Neuronal stem cell (in vitro differentiated cells): ENCODE results near the gene SIDT2.

ENCODE experiments used
- DNase-seq: peaks from one replicate; pipeline ENCODE4 v3.0.0-alpha.2; 2013; ENCODE audit warnings: low spot score
- H2AFZ ChIP-seq: one replicate; pipeline ENCODE4 v1.6.1; 2013; ENCODE audit warnings: mild to moderate bottlenecking, low read length, inconsistent platforms
- H2AK5ac ChIP-seq: 2 replicates; pipeline ENCODE4 v1.6.1; 2013; ENCODE audit warnings: low read depth, mild to moderate bottlenecking, inconsistent platforms, low read length, moderate library complexity, mixed read lengths
- H2BK120ac ChIP-seq: 2 replicates; pipeline ENCODE4 v1.6.1; 2013; ENCODE audit warnings: low read depth, mild to moderate bottlenecking, inconsistent platforms, low read length, moderate library complexity, mixed read lengths
- H2BK12ac ChIP-seq: one replicate; pipeline ENCODE4 v1.6.1; 2013; ENCODE audit warnings: low read length, inconsistent platforms
- H2BK15ac ChIP-seq: 2 replicates; pipeline ENCODE4 v1.6.1; 2013; ENCODE audit warnings: mild to moderate bottlenecking, low read length, inconsistent platforms, mixed read lengths
- H2BK5ac ChIP-seq: one replicate; pipeline ENCODE4 v1.6.1; 2013; ENCODE audit warnings: inconsistent platforms, mild to moderate bottlenecking, low read length, moderate library complexity
- H3K14ac ChIP-seq: one replicate; pipeline ENCODE4 v1.6.1; 2013; ENCODE audit warnings: low read length, inconsistent platforms
- H3K18ac ChIP-seq: 2 replicates; pipeline ENCODE4 v1.6.1; 2013; ENCODE audit warnings: low read length, inconsistent platforms
- H3K23ac ChIP-seq: 2 replicates; pipeline ENCODE4 v1.6.1; 2013; ENCODE audit warnings: low read depth, mild to moderate bottlenecking, mixed read lengths, low read length, inconsistent platforms; ENCODE audit not compliant: poor library complexity
- H3K27ac ChIP-seq: replicated peaks from 3 replicates; pipeline ENCODE4 v1.5.1; 2013; ENCODE audit warnings: low read length, inconsistent platforms
- H3K27me3 ChIP-seq, 3 experiments: 2 replicates each; pipeline ENCODE4 v1.6.1; 2013; ENCODE audit warnings: low read length in 3 of 3, mild to moderate bottlenecking in 2 of 3, inconsistent platforms in 1 of 3, low read depth in 1 of 3, mixed read lengths in 1 of 3, moderate library complexity in 1 of 3; ENCODE audit not compliant: control insufficient read depth in 3 of 3, insufficient read depth in 3 of 3
- H3K36me3 ChIP-seq, 2 donors: replicated peaks in 1 of 2; 2 replicates each; pipeline ENCODE4 v1.6.1; 2013; ENCODE audit warnings: low read length in 2 of 2; ENCODE audit not compliant: control insufficient read depth in 2 of 2, insufficient read depth in 2 of 2
- H3K4ac ChIP-seq: 2 replicates; pipeline ENCODE4 v1.6.1; 2013; ENCODE audit warnings: inconsistent platforms, mild to moderate bottlenecking, low read length, moderate library complexity
- H3K4me1 ChIP-seq, 2 donors: 1 replicate in 1 of 2; 2 replicates in 1 of 2; pipeline ENCODE4 v1.6.1; 2013; ENCODE audit warnings: low read length in 2 of 2, low read depth in 1 of 2; ENCODE audit not compliant: control insufficient read depth in 2 of 2, insufficient read depth in 1 of 2
- H3K4me2 ChIP-seq: one replicate; pipeline ENCODE4 v1.6.1; 2013; ENCODE audit warnings: mild to moderate bottlenecking, low read length, inconsistent platforms; ENCODE audit not compliant: insufficient read depth, poor library complexity, severe bottlenecking
- H3K4me3 ChIP-seq, 2 donors: 2 replicates each; pipeline ENCODE4 v1.5.1; 2013; ENCODE audit warnings: low read length in 2 of 2, mild to moderate bottlenecking in 2 of 2, inconsistent platforms in 1 of 2, moderate library complexity in 1 of 2
- H3K79me1 ChIP-seq: one replicate; pipeline ENCODE4 v1.6.1; 2013; ENCODE audit warnings: low read depth, mild to moderate bottlenecking, inconsistent platforms, low read length, moderate library complexity
- H3K9ac ChIP-seq: one replicate; pipeline ENCODE4 v1.6.1; 2013; ENCODE audit warnings: mild to moderate bottlenecking, low read depth, low read length, inconsistent platforms; ENCODE audit not compliant: poor library complexity
- H3K9me3 ChIP-seq, 2 donors: replicated peaks in 1 of 2; 2 replicates each; pipeline versions ENCODE3 to v1.6.1; 2013; ENCODE audit warnings: low read length in 2 of 2, mild to moderate bottlenecking in 2 of 2, inconsistent platforms in 1 of 2, low read depth in 1 of 2, mixed read lengths in 1 of 2, moderate library complexity in 1 of 2; ENCODE audit not compliant: control insufficient read depth in 2 of 2, insufficient read depth in 1 of 2
- H4K8ac ChIP-seq: one replicate; pipeline ENCODE4 v1.6.1; 2013; ENCODE audit warnings: low read depth, mild to moderate bottlenecking, inconsistent platforms, low read length, moderate library complexity
- H4K91ac ChIP-seq: one replicate; pipeline ENCODE4 v1.6.1; 2013; ENCODE audit warnings: low read length, low read depth, mild to moderate bottlenecking, inconsistent platforms; ENCODE audit not compliant: poor library complexity
- WGBS, 2 donors: extraction: QIAGEN DNeasy Blood & Tissue Kit; methylation state at CpG; one replicate each; pipeline ENCODE4 v1.1.7; 2013; ENCODE audit warnings: missing lambda C conversion rate in 2 of 2, mixed read lengths in 1 of 2; ENCODE audit not compliant: insufficient read length in 2 of 2, insufficient replicate concordance in 1 of 2; ENCODE audit errors: extremely low coverage in 2 of 2; 5-methylcytosine and 5-hydroxymethylcytosine counted together

SIDT2 gene

GRCh38 chr11:117232911-117233409 is 54.4 kb downstream of the SIDT2 start:
- no peak overlapping the region for H2BK120ac ChIP-seq
- H3K4ac ChIP-seq, result no peak overlapping the region
- peak overlapping the region; percentile 68 for H3K18ac ChIP-seq
- H4K91ac ChIP-seq, result no peak overlapping the region
- H3K79me1 ChIP-seq, result peaks cover 2% of the 10 kb centered on the region
- no peak for DNase-seq
- no peak overlapping the region for H2BK12ac ChIP-seq
- H2AK5ac ChIP-seq, result peak overlapping the region; percentile 20
- H2BK15ac ChIP-seq, result no peak overlapping the region
- no peaks in the 10 kb centered on the region for H3K9me3 ChIP-seq
- peak overlapping the region; percentile 82 for H3K9ac ChIP-seq
- H3K14ac ChIP-seq, result no peak overlapping the region
- H2BK5ac ChIP-seq, result no peak overlapping the region
- peaks cover 1 to 6% of the 10 kb centered on the region in 2 donors for H3K4me1 ChIP-seq
- peak overlapping the region; percentile 100 for H2AFZ ChIP-seq
- peak overlapping the region; percentile 77 for H3K4me2 ChIP-seq
- peak overlapping the region; percentile 92 to 99 for H3K4me3 ChIP-seq
- H3K27ac ChIP-seq, result no peak overlapping the region
- WGBS, 2 donors, result no CpG with 5 or more reads among the region's 27 CpGs
- no peaks in the 10 kb centered on the region for H3K27me3 ChIP-seq
- peaks cover 5 to 51% of the 10 kb centered on the region in 2 donors for H3K36me3 ChIP-seq
- H3K23ac ChIP-seq, result no peak overlapping the region
- H4K8ac ChIP-seq, result no peak overlapping the region

GRCh38 chr11:117238221-117238620 is 59.7 kb downstream of the SIDT2 start:
- no peaks in the 10 kb centered on the region for H3K9me3 ChIP-seq
- H3K14ac ChIP-seq, result no peak overlapping the region
- no peak overlapping the region for H2AK5ac ChIP-seq
- H2BK15ac ChIP-seq, result no peak overlapping the region
- H3K79me1 ChIP-seq, result no peaks in the 10 kb centered on the region
- H2AFZ ChIP-seq, result no peak overlapping the region
- no peak overlapping the region for H3K4me2 ChIP-seq
- DNase-seq, result no peak
- H2BK5ac ChIP-seq, result no peak overlapping the region
- no peak overlapping the region for H3K9ac ChIP-seq
- H3K4me1 ChIP-seq, result peaks cover 1 to 2% of the 10 kb centered on the region in 2 donors
- no peak overlapping the region for H2BK12ac ChIP-seq
- no peak overlapping the region for H3K4me3 ChIP-seq
- H3K23ac ChIP-seq, result no peak overlapping the region
- no CpG with 5 or more reads among the region's 5 CpGs for WGBS, 2 donors
- H2BK120ac ChIP-seq, result no peak overlapping the region
- H3K4ac ChIP-seq, result no peak overlapping the region
- H4K91ac ChIP-seq, result no peak overlapping the region
- H4K8ac ChIP-seq, result no peak overlapping the region
- H3K27me3 ChIP-seq, result no peaks in the 10 kb centered on the region
- no peak overlapping the region for H3K27ac ChIP-seq
- peaks cover 14 to 84% of the 10 kb centered on the region in 2 donors for H3K36me3 ChIP-seq
- H3K18ac ChIP-seq, result no peak overlapping the region

GRCh38 chr11:117239295-117239694 is 60.8 kb downstream of the SIDT2 start:
- no peak overlapping the region for H3K4me2 ChIP-seq
- H3K9ac ChIP-seq, result no peak overlapping the region
- H2BK120ac ChIP-seq, result no peak overlapping the region
- H3K27me3 ChIP-seq, result no peaks in the 10 kb centered on the region
- WGBS, 2 donors, result no CpG with 5 or more reads among the region's 6 CpGs
- H3K4ac ChIP-seq, result no peak overlapping the region
- no peak overlapping the region for H2BK5ac ChIP-seq
- H2AK5ac ChIP-seq, result no peak overlapping the region
- no peak overlapping the region for H2BK12ac ChIP-seq
- H3K23ac ChIP-seq, result no peak overlapping the region
- DNase-seq, result no peak
- H3K4me1 ChIP-seq, result no peaks in the 10 kb centered on the region
- no peak overlapping the region for H3K14ac ChIP-seq
- H3K18ac ChIP-seq, result no peak overlapping the region
- H3K9me3 ChIP-seq, result no peaks in the 10 kb centered on the region
- H2BK15ac ChIP-seq, result no peak overlapping the region
- no peak overlapping the region for H2AFZ ChIP-seq
- no peak overlapping the region for H4K91ac ChIP-seq
- no peaks in the 10 kb centered on the region for H3K79me1 ChIP-seq
- no peak overlapping the region for H3K27ac ChIP-seq
- no peak overlapping the region for H3K4me3 ChIP-seq
- H4K8ac ChIP-seq, result no peak overlapping the region
- H3K36me3 ChIP-seq, result peaks cover 19 to 92% of the 10 kb centered on the region in 2 donors
